ENCODE measurements around the gene DYDC1.
"Not testable (repeated sequence)": the region's sequence is repeated elsewhere in the genome, so short reads cannot be mapped to it uniquely, and the experiment has no call there.

DYDC1 gene

GRCh38 chr10:80333983-80334382, 22.6 kb downstream of the DYDC1 start:
- DNase-seq, result no peak

GRCh38 chr10:80324891-80325364, 31.6 kb downstream of the DYDC1 start:
- DNase-seq, result no peak

GRCh38 chr10:80324086-80324485, 32.5 kb downstream of the DYDC1 start:
- no peak for DNase-seq

GRCh38 chr10:80323311-80323710, 33.2 kb downstream of the DYDC1 start:
- no peak for DNase-seq

- no peak for DNase-seq
These were observed 33.8 kb downstream of the DYDC1 start for GRCh38 chr10:80322711-80323110.

GRCh38 chr10:80322158-80322557, 34.4 kb downstream of the DYDC1 start:
- no peak for DNase-seq

GRCh38 chr10:80321183-80321582, 35.4 kb downstream of the DYDC1 start:
- DNase-seq, result no peak

GRCh38 chr10:80320377-80320776, 36.2 kb downstream of the DYDC1 start:
- DNase-seq, result no peak

GRCh38 chr10:80319725-80320290, 36.7 kb downstream of the DYDC1 start:
- no peak for DNase-seq

- DNase-seq, result no peak
These were observed 37.2 kb downstream of the DYDC1 start for GRCh38 chr10:80319318-80319717.

GRCh38 chr10:80318742-80319141, 37.8 kb downstream of the DYDC1 start:
- DNase-seq, result no peak

- DNase-seq, result no peak
These were observed 41.2 kb downstream of the DYDC1 start for GRCh38 chr10:80315391-80315790.

- DNase-seq, result no peak
These were observed 43.0 kb downstream of the DYDC1 start for GRCh38 chr10:80313523-80313922.

GRCh38 chr10:80305989-80306388, 50.6 kb downstream of the DYDC1 start:
- not testable (repeated sequence) for DNase-seq

- DNase-seq, result no peak
These were observed 59.6 kb downstream of the DYDC1 start for GRCh38 chr10:80296942-80297341.

GRCh38 chr10:80292607-80293239, 63.8 kb downstream of the DYDC1 start:
- DNase-seq, result no peak

- no peak for DNase-seq
These were observed 65.9 kb downstream of the DYDC1 start for GRCh38 chr10:80290474-80291220.

- no peak for DNase-seq
These were observed 66.9 kb downstream of the DYDC1 start, which contains the start of gene MAT1A for GRCh38 chr10:80289451-80290287. MAT1A (minus strand) TSS chr10:80289658; CDS start chr10:80289423, 235 bp downstream.

GRCh38 chr10:80288849-80289248, 67.7 kb downstream of the DYDC1 start:
- DNase-seq, result no peak

Data from CD4-positive, alpha-beta T cell treated with Interleukin-1 beta for 1 hour (primary cell).